T follicular helper cell (primary cell): Measurements from ENCODE around the gene CREB5.

ENCODE experiments used
- DNase-seq: peaks from one replicate; pipeline ENCODE4 v3.0.0-alpha.2; 2020; ENCODE audit warnings: low read depth

CREB5 gene

GRCh38 chr7:28711114-28711513 is 298.8 kb downstream of the CREB5 start:
- no peak for DNase-seq

- DNase-seq = no peak
These were observed 302.3 kb downstream of the CREB5 start for GRCh38 chr7:28714459-28715120.

GRCh38 chr7:28717445-28718054 is 305.2 kb downstream of the CREB5 start:
- no peak for DNase-seq

- no peak for DNase-seq
These were observed 305.8 kb downstream of the CREB5 start for GRCh38 chr7:28718055-28718481.

- DNase-seq = no peak
These were observed 306.2 kb downstream of the CREB5 start for GRCh38 chr7:28718545-28718944.

- no peak for DNase-seq
These were observed 310.4 kb downstream of the CREB5 start for GRCh38 chr7:28722684-28723083.

GRCh38 chr7:28723336-28723735 is 311.0 kb downstream of the CREB5 start:
- DNase-seq = no peak

GRCh38 chr7:28724563-28724962 is 312.2 kb downstream of the CREB5 start:
- DNase-seq = no peak

GRCh38 chr7:28725045-28725642 is 312.8 kb downstream of the CREB5 start:
- no peak for DNase-seq

GRCh38 chr7:28725911-28726310 is 313.6 kb downstream of the CREB5 start:
- no peak for DNase-seq

GRCh38 chr7:28726555-28726954 is 314.2 kb downstream of the CREB5 start:
- DNase-seq = no peak

GRCh38 chr7:28729281-28729680 is 317.0 kb downstream of the CREB5 start:
- no peak for DNase-seq

- DNase-seq = no peak
These were observed 317.4 kb downstream of the CREB5 start for GRCh38 chr7:28729727-28730126.

- no peak for DNase-seq
These were observed 318.9 kb downstream of the CREB5 start for GRCh38 chr7:28731092-28731658.

GRCh38 chr7:28732071-28732869 is 320.0 kb downstream of the CREB5 start:
- DNase-seq = no peak

GRCh38 chr7:28733035-28733434 is 320.7 kb downstream of the CREB5 start:
- DNase-seq = no peak

GRCh38 chr7:28738412-28738811 is 326.1 kb downstream of the CREB5 start:
- no peak for DNase-seq

- no peak for DNase-seq
These were observed 326.8 kb downstream of the CREB5 start for GRCh38 chr7:28739128-28739527.

- no peak for DNase-seq
These were observed 327.5 kb downstream of the CREB5 start for GRCh38 chr7:28739826-28740225.

- DNase-seq = no peak
These were observed 332.6 kb downstream of the CREB5 start for GRCh38 chr7:28744951-28745350.

GRCh38 chr7:28745351-28745750 is 333.0 kb downstream of the CREB5 start:
- DNase-seq = no peak

GRCh38 chr7:28747404-28747803 is 335.1 kb downstream of the CREB5 start:
- DNase-seq = no peak
